ENCODE results near the gene EPHA2. TPM values are rescaled to one million over a fixed set of nuclear protein-coding genes. Genes with fewer than 3 reads are reported as not detected.

The EPHA2 gene
- total RNA-seq, 1 donor from 2014 or later: 21.7 TPM

- no peak for DNase-seq (ENCODE audit: low spot score)
Measured at GRCh38 chr1:16151196-16151994, 4.5 kb downstream of the EPHA2 start.

- DNase-seq (ENCODE audit: low spot score): no peak
Measured at GRCh38 chr1:16150508-16150907, 5.4 kb downstream of the EPHA2 start.

GRCh38 chr1:16149702-16150488 is 6.0 kb downstream of the EPHA2 start:
- no peak for DNase-seq (ENCODE audit: low spot score)

GRCh38 chr1:16149146-16149545 is 6.7 kb downstream of the EPHA2 start:
- DNase-seq (ENCODE audit: low spot score): no peak

- no peak for DNase-seq (ENCODE audit: low spot score)
Measured at GRCh38 chr1:16148329-16149092, 7.4 kb downstream of the EPHA2 start.

GRCh38 chr1:16147156-16147926 is 8.5 kb downstream of the EPHA2 start:
- DNase-seq (ENCODE audit: low spot score): no peak

GRCh38 chr1:16146279-16147155 is 9.4 kb downstream of the EPHA2 start:
- peak; percentile 89 for DNase-seq (ENCODE audit: low spot score)

GRCh38 chr1:16145662-16146278 is 10.1 kb downstream of the EPHA2 start:
- DNase-seq (ENCODE audit: low spot score): peak; percentile 71

- peak; percentile 48 for DNase-seq (ENCODE audit: low spot score)
Measured at GRCh38 chr1:16145030-16145661, 10.7 kb downstream of the EPHA2 start.

GRCh38 chr1:16144325-16145029 is 11.4 kb downstream of the EPHA2 start:
- no peak for DNase-seq (ENCODE audit: low spot score)

GRCh38 chr1:16143566-16144324 is 12.1 kb downstream of the EPHA2 start:
- peak; percentile 56 for DNase-seq (ENCODE audit: low spot score)

- DNase-seq (ENCODE audit: low spot score): no peak
Measured at GRCh38 chr1:16143005-16143565, 12.8 kb downstream of the EPHA2 start.

- DNase-seq (ENCODE audit: low spot score): no peak
Measured at GRCh38 chr1:16142383-16142995, 13.4 kb downstream of the EPHA2 start.

GRCh38 chr1:16141573-16142336 is 14.1 kb downstream of the EPHA2 start:
- peak; percentile 66 for DNase-seq (ENCODE audit: low spot score)

GRCh38 chr1:16140068-16140596 is 15.7 kb downstream of the EPHA2 start:
- DNase-seq (ENCODE audit: low spot score): no peak

- no peak for DNase-seq (ENCODE audit: low spot score)
Measured at GRCh38 chr1:16139473-16139962, 16.4 kb downstream of the EPHA2 start.

Measured in umbilical cord (tissue), 2 donors.